ENCODE results near the gene MYOZ3. TPM values are rescaled to one million over a fixed set of nuclear protein-coding genes. Genes with fewer than 3 reads are reported as not detected.

MYOZ3 gene
- total and polyA plus RNA-seq, 2 donors (not counting 1 experiment from before 2014, with no cell fraction given) = 0.04 TPM; not detected in 1

DNA sequence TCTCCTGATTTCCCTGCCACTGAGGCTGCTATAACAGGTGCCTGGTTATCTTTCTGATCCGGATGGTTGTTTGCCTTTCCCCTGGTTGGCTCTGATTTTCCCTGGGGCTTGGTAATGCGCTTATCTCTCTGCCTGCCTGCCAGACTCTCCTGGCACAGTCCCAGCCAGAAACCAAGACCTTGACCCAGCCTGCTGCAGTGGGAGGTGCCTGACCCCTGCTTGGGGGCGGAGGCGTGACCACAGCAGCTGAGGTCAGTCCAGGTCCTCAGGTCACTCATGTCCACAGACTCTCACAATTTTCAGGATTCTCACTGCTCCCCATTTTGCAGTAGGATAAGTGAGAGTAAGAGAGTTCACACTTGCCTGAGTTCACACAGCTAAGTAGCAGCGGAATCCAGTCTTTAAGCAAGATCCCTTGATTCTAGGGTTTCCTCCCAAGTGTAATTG lies 45.0 kb upstream of the MYOZ3 start:
- Histone ChIP-seq H3K36me3 (replicated peaks in 1 of 2; ENCODE audit: control extremely low read depth in 1 of 2, control insufficient read depth in 1 of 2, extremely low read depth in 1 of 2, insufficient read depth in 2 of 2, low read length in 1 of 2) (no peaks in the 10 kb centered on the region), H3K27ac (ENCODE audit: low read length in 2 of 2) (no peak overlapping the region), H3K9me3 (ENCODE audit: control extremely low read depth in 1 of 3, control insufficient read depth in 2 of 3, insufficient read depth in 1 of 3, low read length in 2 of 3) (no peaks in the 10 kb centered on the region), H4K20me1 (ENCODE audit: control insufficient read depth, insufficient read depth, low read length, poor library complexity, severe bottlenecking) (no peaks in the 10 kb centered on the region), H3K27me3 (replicated peaks in 1 of 4; ENCODE audit: control extremely low read depth in 1 of 4, control insufficient read depth in 3 of 4, insufficient read depth in 4 of 4, low read length in 3 of 4) (no peaks in the 10 kb centered on the region), H3K9ac (ENCODE audit: low read length) (no peak overlapping the region), H2AFZ (ENCODE audit: insufficient read depth, low read depth, low read length, poor library complexity, severe bottlenecking) (no peak overlapping the region), H3K4me2 (replicated peaks; ENCODE audit: low read depth, low read length, poor library complexity, severe bottlenecking) (no peak overlapping the region), H3K4me3 (ENCODE audit: control extremely low read depth in 1 of 5, extremely low read depth in 1 of 5, insufficient read depth in 1 of 5, low read depth in 2 of 5, low read length in 4 of 5) (no peak overlapping the region), H3K79me2 (ENCODE audit: control insufficient read depth, insufficient read depth, low read length) (no peaks in the 10 kb centered on the region), H3K4me1 (ENCODE audit: control insufficient read depth in 2 of 2, insufficient read depth in 2 of 2, low read length in 2 of 2) (no peaks in the 10 kb centered on the region)
- H3K4me3 Mint-ChIP-seq = no peak overlapping the region
- peaks cover 12% of the 10 kb centered on the region for H3K27me3 Mint-ChIP-seq
- intact Hi-C loops (cut with micrococcal nuclease) = no loop called here
- TF ChIP-seq, protein P1, sequence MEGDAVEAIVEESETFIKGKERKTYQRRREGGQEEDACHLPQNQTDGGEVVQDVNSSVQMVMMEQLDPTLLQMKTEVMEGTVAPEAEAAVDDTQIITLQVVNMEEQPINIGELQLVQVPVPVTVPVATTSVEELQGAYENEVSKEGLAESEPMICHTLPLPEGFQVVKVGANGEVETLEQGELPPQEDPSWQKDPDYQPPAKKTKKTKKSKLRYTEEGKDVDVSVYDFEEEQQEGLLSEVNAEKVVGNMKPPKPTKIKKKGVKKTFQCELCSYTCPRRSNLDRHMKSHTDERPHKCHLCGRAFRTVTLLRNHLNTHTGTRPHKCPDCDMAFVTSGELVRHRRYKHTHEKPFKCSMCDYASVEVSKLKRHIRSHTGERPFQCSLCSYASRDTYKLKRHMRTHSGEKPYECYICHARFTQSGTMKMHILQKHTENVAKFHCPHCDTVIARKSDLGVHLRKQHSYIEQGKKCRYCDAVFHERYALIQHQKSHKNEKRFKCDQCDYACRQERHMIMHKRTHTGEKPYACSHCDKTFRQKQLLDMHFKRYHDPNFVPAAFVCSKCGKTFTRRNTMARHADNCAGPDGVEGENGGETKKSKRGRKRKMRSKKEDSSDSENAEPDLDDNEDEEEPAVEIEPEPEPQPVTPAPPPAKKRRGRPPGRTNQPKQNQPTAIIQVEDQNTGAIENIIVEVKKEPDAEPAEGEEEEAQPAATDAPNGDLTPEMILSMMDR (IDR thresholded peaks at IDR 0.05) = no peak
- no peak for TF ChIP-seq EZH2 (IDR thresholded peaks at IDR 0.05; ENCODE audit: borderline replicate concordance, insufficient read depth, low read depth, low read length, poor library complexity, severe bottlenecking)
- H3K27ac Mint-ChIP-seq = no peak overlapping the region
- no peak for ATAC-seq (ENCODE audit: low read depth)
- H3K4me1 Mint-ChIP-seq = peaks cover 2% of the 10 kb centered on the region
- ChIA-PET CTCF (no interaction called here), POLR2A (no interaction called here)
- DNase-seq = no peak
- H3K9me3 Mint-ChIP-seq (ENCODE audit: insufficient read depth) = no peaks in the 10 kb centered on the region
- 70% methylated on average over 5 of the region's 5 CpGs for WGBS (ENCODE audit: insufficient coverage)

DNA sequence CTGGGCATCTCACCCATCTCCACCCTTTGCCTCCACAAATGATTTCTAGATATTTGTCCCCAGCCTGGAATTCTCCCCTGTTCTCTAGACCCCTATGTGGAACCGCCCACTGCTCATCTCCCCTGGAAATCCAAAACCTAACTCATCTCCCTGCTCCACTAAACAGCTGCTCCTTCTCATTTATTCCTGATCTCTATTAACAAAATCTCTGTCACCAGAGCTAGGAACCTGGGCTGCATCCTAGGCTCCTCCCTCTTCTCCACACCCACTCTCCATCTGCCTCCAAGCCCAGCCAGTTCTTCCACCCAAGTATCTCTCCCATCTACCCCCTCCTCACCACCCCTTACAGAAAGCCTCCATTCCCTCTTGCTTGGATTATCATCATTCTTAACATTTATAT lies 44.5 kb upstream of the MYOZ3 start:
- H3K4me1 Mint-ChIP-seq = peaks cover 2% of the 10 kb centered on the region
- Histone ChIP-seq H2AFZ (ENCODE audit: insufficient read depth, low read depth, low read length, poor library complexity, severe bottlenecking) (no peak overlapping the region), H3K9ac (ENCODE audit: low read length) (no peak overlapping the region), H3K27me3 (replicated peaks in 1 of 4; ENCODE audit: control extremely low read depth in 1 of 4, control insufficient read depth in 3 of 4, insufficient read depth in 4 of 4, low read length in 3 of 4) (no peaks in the 10 kb centered on the region), H3K4me3 (ENCODE audit: control extremely low read depth in 1 of 5, extremely low read depth in 1 of 5, insufficient read depth in 1 of 5, low read depth in 2 of 5, low read length in 4 of 5) (no peak overlapping the region), H3K79me2 (ENCODE audit: control insufficient read depth, insufficient read depth, low read length) (no peaks in the 10 kb centered on the region), H3K27ac (ENCODE audit: low read length in 2 of 2) (no peak overlapping the region), H3K36me3 (replicated peaks in 1 of 2; ENCODE audit: control extremely low read depth in 1 of 2, control insufficient read depth in 1 of 2, extremely low read depth in 1 of 2, insufficient read depth in 2 of 2, low read length in 1 of 2) (no peaks in the 10 kb centered on the region), H4K20me1 (ENCODE audit: control insufficient read depth, insufficient read depth, low read length, poor library complexity, severe bottlenecking) (no peaks in the 10 kb centered on the region), H3K9me3 (ENCODE audit: control extremely low read depth in 1 of 3, control insufficient read depth in 2 of 3, insufficient read depth in 1 of 3, low read length in 2 of 3) (no peaks in the 10 kb centered on the region), H3K4me1 (ENCODE audit: control insufficient read depth in 2 of 2, insufficient read depth in 2 of 2, low read length in 2 of 2) (no peaks in the 10 kb centered on the region), H3K4me2 (replicated peaks; ENCODE audit: low read depth, low read length, poor library complexity, severe bottlenecking) (no peak overlapping the region)
- peaks cover 12% of the 10 kb centered on the region for H3K27me3 Mint-ChIP-seq
- no peak for DNase-seq
- ChIA-PET CTCF (no interaction called here), POLR2A (no interaction called here)
- 100% methylated on average over 1 of the region's 1 CpG for WGBS (ENCODE audit: insufficient coverage)
- no peaks in the 10 kb centered on the region for H3K9me3 Mint-ChIP-seq (ENCODE audit: insufficient read depth)
- ATAC-seq (ENCODE audit: low read depth) = no peak
- intact Hi-C loops (cut with micrococcal nuclease) = no loop called here
- no peak overlapping the region for H3K4me3 Mint-ChIP-seq
- TF ChIP-seq, protein P1 (IDR thresholded peaks at IDR 0.05) = no peak
- TF ChIP-seq EZH2 (IDR thresholded peaks at IDR 0.05; ENCODE audit: borderline replicate concordance, insufficient read depth, low read depth, low read length, poor library complexity, severe bottlenecking) = no peak
- H3K27ac Mint-ChIP-seq = no peak overlapping the region

All from B cell (primary cell).